NOMO-1 treated with DMSO at 0.1 percent for 48 hours (cell line): ENCODE results near the gene TRIM74.
"Not testable (repeated sequence)": the region's sequence is repeated elsewhere in the genome, so short reads cannot be mapped to it uniquely, and the experiment has no call there.

Source experiments
- DNase-seq: peaks from one replicate; lab custom pipeline; 2025; ENCODE audit not compliant: unreplicated experiment; lab: John Stamatoyannopoulos, UW

TRIM74 gene

DNA sequence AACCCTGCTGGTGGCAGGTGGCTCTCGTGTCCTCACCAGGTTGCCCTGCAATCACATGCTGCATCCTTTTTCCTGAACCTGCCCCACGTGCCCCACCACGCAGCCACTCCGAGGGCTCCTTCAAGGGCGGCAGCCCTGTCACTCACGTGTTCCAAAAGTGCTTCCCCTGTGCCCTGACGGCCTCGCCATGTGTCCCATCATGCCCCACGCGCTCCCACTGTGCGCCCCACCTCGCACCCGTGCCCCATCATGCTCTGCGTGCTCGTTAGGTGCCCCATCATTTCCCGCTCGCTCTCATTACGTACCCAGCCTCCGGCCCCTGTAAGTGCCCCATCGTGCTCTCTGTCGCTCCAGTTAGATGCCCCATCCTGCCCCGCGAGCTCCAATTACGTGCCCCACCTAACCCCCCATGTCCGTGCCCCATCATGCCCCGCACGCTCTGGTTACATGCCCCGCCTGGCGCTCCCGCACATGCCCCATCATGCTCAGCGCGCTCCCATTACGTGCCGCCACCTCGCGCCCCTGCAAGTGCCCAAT, at the start of gene TRIM74:
Gene TRIM74 (minus strand): TSS at position 487 of the 537 bp plus-strand sequence. CDS start 3,309 bp downstream, outside the sequence.
- DNase-seq: not testable (repeated sequence)

DNA sequence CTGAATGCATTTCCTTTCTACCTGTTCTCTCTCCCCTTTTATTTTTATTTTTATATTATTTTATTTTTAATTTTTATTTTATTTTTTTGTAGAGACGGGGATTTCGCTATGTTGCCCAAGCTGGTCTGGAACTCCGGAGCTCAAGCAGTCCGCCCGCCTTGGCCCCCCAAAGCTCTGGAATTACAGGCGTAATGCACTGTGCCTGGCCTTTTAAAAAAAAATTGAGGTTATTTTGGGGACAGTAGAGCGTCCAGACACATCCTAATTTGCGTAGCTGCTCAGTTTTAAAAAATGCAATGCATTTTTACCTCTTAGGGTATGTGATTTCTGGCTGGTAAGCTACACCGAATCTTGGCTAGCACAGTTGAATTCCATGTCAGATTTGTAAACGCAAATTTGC, 37.2 kb upstream of the TRIM74 start:
- DNase-seq: not testable (repeated sequence)

DNA sequence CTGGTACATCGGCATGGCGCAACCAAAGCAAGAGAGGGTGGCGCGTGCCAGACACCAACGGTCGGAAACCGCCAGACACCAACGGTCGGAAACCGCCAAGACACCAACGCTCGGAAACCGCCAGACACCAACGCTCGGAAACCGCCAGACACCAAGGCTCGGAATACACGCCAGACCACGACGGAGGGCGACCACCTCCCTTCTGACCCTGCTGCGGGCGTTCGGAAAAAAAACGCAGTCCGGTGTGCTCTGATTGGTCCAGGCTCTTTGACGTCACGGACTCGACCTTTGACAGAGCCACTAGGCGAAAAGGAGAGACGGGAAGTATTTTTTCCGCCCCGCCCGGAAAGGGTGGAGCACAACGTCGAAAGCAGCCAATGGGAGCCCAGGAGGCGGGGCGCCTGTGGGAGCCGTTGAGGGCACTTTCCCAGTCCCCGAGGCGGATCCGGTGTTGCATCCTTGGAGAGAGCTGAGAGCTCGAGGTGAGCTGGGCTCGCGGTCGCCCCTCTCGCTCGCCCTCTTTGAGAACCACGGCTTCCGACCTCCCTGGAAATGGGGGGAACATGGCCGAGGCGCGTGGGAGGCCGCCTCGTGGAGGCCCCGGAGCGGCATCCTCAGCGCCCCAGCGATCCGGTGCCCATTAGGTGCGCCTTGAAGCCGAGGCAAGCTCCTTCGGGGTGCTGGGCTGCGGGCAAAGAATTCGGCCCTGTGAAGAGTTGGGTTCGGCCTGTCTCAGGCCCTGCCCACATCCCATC, 36.6 kb upstream of the TRIM74 start:
- DNase-seq: not testable (repeated sequence)

GRCh38 chr7:73005356-73005692, 36.1 kb upstream of the TRIM74 start:
- not testable (repeated sequence) for DNase-seq

DNA sequence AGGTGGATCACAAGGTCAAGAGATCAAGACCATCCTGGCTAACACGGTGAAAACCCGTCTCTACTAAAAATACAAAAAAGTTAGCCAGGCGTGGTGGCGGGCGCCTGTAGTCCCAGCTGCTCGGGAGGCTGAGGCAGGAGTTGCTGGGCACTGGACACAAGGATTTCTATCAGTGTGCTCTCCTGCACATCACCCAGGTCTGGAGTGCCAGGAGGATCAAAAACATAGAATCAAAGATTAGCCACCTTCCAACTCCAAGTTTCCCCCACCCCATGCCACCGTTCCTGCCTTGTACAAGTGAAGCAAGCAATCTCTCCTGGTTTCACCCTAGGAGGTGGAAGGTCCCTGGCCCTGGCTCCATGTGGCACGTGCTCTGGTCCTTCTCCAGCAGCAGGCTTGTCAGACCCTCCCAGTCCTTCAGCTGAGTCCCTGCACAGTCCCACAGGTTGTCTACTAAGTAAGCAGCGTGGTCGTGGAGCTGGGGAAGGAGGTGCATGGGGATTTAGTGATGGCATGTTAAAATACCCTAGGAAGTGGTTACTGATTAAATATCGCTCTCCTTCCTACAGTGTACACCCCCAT, 28.7 kb upstream of the TRIM74 start:
- DNase-seq: not testable (repeated sequence)

- DNase-seq: not testable (repeated sequence)
Observed at GRCh38 chr7:72997447-72997846, 28.2 kb upstream of the TRIM74 start.

GRCh38 chr7:72995484-72995883, 26.2 kb upstream of the TRIM74 start:
- DNase-seq: not testable (repeated sequence)

GRCh38 chr7:72990146-72990913, 21.1 kb upstream of the TRIM74 start:
- not testable (repeated sequence) for DNase-seq

DNA sequence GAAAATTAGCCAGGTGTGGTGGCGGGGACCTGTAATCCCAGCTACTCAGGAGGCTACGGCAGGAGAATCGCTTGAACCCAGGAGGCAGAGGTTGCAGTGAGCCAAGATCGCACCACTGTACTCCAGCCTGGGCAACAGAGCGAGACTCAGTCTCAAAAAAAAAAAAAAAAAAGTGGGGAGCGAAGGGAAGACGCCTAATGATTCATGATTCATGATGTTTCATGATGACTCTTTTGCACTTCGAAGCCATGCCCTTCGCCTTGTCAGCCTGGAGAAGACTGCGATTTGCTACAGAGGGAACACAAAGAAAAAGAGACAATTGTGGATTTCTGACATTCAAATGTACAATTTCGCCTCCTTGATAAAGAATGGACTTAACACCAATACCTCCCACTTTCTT, 12.8 kb upstream of the TRIM74 start:
- DNase-seq: not testable (repeated sequence)

DNA sequence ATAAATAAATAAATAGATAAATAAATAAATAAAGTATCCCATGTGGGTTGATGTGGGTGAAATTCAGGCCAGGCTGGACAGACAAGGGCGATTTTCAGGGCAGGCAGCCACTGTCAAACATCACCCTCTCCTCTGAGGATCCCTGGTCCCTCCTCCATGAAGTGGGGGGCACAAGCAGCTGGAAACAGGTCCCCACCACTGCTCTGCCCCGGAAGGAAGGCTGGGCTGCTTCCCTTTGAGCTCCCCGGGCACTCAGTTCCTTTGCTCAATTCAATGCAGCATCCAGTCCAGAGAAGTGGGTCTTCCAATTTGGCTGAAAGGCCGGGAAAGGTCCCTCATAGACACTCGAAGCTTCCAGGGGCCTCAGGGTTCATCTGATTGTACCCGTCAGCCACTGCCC, 11.1 kb upstream of the TRIM74 start:
- DNase-seq: not testable (repeated sequence)

DNA sequence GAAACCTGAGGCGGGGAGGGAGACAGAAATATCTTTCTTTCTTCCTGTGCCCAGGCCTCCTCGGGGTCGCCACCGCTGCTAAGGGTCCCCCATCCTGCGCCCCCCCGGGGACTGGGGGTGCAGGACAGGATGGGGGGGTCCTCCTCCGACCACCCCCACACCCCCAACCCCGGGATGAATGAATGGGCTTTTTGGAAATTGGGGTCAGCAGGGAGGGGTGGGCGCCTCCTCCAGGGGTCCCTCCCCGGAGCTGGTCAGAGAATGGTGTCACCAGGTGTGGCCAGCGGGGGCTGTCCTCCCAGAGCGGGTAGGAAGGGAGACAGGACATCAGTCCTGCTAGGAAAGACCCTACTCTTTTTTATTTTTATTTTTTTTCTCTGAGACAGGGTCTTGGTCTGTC, 7.2 kb upstream of the TRIM74 start:
- not testable (repeated sequence) for DNase-seq

GRCh38 chr7:72975656-72976286, 6.5 kb upstream of the TRIM74 start:
- DNase-seq: not testable (repeated sequence)

- not testable (repeated sequence) for DNase-seq
Observed at GRCh38 chr7:72974781-72975180, 5.5 kb upstream of the TRIM74 start.

DNA sequence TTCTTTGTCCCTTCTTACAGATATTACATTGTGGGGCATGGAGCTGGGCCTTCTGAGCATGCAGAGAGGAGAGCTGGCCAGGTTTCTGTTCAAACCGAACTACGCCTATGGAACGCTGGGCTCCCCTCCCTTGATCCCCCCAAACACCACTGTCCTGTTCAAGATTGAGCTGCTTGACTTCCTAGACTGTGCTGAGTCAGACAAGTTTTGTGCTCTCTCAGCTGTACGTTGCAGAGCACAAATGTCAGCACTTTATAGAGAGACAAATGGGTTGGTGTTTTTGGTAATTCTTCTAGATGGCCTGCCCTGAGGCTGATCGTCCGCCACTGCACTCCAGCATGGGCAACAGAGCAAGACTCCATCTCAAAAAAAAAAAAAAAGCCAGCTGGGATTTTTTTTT, 2.2 kb upstream of the TRIM74 start:
- DNase-seq: not testable (repeated sequence)

DNA sequence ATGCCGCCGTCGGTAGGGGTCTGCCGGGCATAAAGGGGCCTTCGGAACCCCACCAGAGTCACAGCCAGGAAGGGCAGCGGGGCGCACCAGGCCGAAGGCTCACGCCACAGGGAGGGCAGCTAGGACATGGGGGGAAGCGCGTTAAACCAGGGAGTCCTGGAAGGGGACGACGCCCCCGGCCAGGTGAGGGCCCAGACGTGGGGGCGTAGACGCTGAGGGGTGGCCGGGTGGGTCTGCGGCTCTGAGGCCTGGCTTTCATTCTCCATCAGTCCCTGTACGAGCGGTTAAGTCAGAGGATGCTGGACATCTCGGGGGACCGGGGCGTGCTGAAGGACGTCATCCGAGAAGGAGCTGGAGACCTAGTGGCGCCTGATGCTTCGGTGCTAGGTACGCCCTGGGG, 422 bp upstream of the TRIM74 start:
- DNase-seq: not testable (repeated sequence)

- DNase-seq: not testable (repeated sequence)
Observed at GRCh38 chr7:72966892-72967291, 2.4 kb downstream of the TRIM74 start.

DNA sequence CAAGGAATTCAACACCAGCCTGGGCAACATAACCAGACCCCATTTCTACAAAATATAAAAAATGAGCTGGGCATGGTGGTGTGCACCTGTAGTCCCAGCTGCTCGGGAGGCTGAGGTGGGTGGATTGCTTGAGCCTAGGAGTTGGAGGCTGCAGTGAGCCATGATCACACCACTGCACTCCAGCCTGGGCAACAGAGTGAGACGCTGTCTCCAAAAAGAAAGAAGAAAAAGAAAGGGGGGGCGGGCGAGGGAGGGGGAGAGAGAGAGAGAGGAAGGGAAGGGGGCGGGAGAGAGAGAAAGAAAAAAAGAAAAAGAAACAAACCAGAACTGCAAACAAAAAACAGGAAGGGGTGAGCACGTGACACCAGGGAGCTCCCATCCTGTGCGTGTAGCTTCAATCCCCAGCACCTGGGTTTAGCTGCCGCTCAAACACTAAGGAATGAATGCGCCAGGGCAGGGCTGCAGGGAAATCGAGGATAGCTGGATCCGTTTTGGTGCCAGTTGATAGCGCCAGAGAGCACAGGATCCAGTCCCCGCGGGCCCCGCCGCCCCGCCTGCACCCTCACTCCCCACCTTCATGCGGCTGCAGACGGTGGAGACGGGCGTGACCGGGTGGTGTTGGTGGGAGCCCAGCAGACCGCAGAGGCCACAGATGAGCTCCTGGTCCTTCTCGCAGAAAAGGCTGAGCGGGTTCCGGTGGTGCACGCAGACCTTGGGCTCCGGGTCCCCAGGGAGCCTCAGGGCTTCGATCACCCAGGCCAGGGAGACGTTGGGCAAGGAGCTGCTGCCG, 3.9 kb downstream of the TRIM74 start:
- not testable (repeated sequence) for DNase-seq

DNA sequence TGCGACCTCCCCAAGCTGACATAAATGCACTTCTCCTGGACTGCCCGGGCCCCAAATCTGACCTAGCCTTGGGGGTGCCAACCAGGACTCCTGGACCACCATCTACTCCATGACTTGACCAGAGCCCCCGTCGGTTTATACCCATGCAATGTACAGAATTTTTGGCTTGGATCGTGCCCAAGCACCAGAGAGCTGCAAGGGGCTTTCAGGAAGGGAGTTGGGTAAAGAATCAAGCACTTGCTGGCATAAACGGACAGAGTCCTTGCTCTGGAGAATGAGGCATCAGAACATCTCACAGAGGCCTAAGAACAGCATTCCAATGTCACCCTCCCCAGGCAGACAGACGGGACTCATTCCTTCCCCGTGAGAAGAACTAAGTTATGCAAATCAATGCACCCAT, 6.2 kb downstream of the TRIM74 start:
- DNase-seq: not testable (repeated sequence)

DNA sequence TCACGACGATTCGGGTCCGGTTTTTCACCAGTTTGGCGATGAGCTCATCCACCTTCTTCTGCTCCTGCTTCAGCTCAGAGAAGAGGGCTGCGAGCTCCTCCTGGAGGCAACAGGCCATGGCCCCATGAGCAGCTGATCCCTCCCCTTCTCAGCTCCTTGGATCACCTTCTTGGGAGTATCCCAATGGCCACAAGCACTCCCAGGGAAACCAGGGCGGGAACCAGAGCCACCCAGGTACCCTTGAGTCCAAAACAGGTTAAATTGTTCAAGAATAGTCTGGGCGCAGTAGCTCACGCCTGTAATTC, 8.0 kb downstream of the TRIM74 start:
- DNase-seq: not testable (repeated sequence)

DNA sequence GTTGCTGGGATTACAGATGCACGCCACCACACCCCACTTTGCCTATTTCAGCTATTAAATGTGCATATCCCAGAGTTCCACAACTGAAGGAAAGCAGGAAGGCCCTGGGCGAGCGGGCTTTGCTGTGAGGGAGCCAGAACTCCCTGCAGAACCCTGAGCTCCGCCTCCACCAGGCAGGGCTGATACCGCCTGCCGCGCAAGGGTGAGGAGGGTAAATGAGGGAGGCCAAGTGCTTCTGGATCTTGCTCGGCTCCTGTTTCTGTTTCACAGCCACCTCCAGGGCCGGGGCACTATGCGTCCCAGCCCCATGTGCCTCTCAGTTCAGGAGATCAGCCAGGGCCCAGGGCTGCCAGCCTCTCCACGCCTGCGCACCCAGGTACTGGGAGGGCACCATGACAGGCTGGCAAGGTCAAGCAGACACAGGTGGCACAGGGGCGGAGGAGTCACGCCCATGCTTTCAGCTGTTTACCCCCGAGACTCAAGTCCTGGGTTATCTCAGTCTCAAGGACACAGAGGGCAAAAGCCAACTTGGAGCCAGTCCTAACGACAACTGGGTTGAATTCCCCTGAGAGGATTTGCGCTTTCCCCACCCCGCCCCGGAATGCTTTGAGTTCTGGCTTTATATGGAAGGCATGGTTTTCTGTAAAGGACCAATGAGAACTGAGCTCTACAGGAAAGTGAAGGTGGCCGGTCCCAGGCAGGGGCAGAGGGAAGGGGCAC, 8.5 kb downstream of the TRIM74 start:
- not testable (repeated sequence) for DNase-seq
